ENCODE results near the gene PAIP2. TPM values are rescaled to one million over a fixed set of nuclear protein-coding genes. Genes with fewer than 3 reads are reported as not detected.
"Not testable (repeated sequence)": the region's sequence is repeated elsewhere in the genome, so short reads cannot be mapped to it uniquely, and the experiment has no call there.

Gene PAIP2
- total RNA-seq, 1 donor from 2014 or later, result 77.6 TPM

GRCh38 chr5:139406963-139407362 is 65.3 kb downstream of the PAIP2 start:
- no peak overlapping the region for H3K4me3 ChIP-seq (ENCODE audit: low read depth, low read length)
- no peak for DNase-seq (ENCODE audit: low read depth)
- TF ChIP-seq, protein P1, sequence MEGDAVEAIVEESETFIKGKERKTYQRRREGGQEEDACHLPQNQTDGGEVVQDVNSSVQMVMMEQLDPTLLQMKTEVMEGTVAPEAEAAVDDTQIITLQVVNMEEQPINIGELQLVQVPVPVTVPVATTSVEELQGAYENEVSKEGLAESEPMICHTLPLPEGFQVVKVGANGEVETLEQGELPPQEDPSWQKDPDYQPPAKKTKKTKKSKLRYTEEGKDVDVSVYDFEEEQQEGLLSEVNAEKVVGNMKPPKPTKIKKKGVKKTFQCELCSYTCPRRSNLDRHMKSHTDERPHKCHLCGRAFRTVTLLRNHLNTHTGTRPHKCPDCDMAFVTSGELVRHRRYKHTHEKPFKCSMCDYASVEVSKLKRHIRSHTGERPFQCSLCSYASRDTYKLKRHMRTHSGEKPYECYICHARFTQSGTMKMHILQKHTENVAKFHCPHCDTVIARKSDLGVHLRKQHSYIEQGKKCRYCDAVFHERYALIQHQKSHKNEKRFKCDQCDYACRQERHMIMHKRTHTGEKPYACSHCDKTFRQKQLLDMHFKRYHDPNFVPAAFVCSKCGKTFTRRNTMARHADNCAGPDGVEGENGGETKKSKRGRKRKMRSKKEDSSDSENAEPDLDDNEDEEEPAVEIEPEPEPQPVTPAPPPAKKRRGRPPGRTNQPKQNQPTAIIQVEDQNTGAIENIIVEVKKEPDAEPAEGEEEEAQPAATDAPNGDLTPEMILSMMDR (conservative IDR thresholded peaks at IDR 0.05; ENCODE audit: low read depth, low read length), result no peak

- no peak overlapping the region for H3K4me3 ChIP-seq (ENCODE audit: low read depth, low read length)
- TF ChIP-seq, protein P1 (conservative IDR thresholded peaks at IDR 0.05; ENCODE audit: low read depth, low read length), result no peak
These were observed 65.9 kb downstream of the PAIP2 start for GRCh38 chr5:139407517-139407916.

DNA sequence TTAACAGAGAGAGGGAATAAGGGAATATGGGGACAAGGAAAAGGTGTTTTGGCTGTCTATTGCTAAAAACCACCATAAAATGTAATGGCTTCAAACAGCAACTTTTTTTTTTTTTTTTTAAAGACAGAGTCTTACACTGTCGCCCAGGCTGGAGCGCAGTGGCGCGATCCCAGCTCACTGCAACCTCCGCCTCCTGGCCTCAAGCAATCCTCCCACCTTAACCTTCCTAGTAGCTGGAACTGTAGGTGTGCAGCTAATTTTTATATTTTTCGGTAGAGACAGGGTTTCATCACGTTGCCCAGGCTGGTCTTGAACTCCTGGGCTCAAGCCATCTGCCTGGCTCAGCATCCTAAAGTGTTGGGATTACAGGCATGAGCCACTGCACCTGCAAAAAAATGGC is 66.5 kb downstream of the PAIP2 start:
- DNase-seq (ENCODE audit: low read depth), result no peak
- H3K4me3 ChIP-seq (ENCODE audit: low read depth, low read length), result no peak overlapping the region
- TF ChIP-seq, protein P1 (conservative IDR thresholded peaks at IDR 0.05; ENCODE audit: low read depth, low read length), result no peak

More at GRCh38 chr5:139407517-139407916, 65.9 kb downstream of the PAIP2 start:
- DNase-seq (ENCODE audit: low read depth), result no peak

DNA sequence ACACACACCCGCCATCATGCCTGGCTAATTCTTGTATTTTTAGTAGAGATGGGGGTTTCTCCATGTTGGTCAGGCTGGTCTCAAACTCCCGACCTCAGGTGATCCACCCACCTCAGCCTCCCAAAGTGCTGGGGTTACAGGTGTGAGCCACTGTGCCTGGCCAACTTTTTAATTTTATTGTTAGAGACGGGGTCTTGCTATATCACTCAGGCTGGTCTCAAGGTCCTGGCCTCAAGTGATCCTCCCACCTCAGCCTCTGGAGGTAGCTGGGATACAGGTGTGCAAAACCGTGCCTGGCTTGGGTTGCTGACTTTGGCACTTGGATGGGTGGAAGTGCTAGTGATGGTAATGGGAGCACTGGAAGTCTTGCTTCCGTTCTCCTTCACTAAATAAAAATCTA is 67.5 kb downstream of the PAIP2 start:
- not testable (repeated sequence) for DNase-seq (ENCODE audit: low read depth)

GRCh38 chr5:139410121-139410992 is 68.7 kb downstream of the PAIP2 start:
- DNase-seq (ENCODE audit: low read depth), result no peak
- no peak overlapping the region for H3K4me3 ChIP-seq (ENCODE audit: low read depth, low read length)
- TF ChIP-seq, protein P1 (conservative IDR thresholded peaks at IDR 0.05; ENCODE audit: low read depth, low read length), result no peak

More for the DNA sequence above, 67.5 kb downstream of the PAIP2 start:
- H3K4me3 ChIP-seq (ENCODE audit: low read depth, low read length), result not testable (repeated sequence)

GRCh38 chr5:139410993-139411828 is 69.6 kb downstream of the PAIP2 start:
- TF ChIP-seq, protein P1 (conservative IDR thresholded peaks at IDR 0.05; ENCODE audit: low read depth, low read length), result no peak
- H3K4me3 ChIP-seq (ENCODE audit: low read depth, low read length), result no peak overlapping the region
- DNase-seq (ENCODE audit: low read depth), result no peak

DNA sequence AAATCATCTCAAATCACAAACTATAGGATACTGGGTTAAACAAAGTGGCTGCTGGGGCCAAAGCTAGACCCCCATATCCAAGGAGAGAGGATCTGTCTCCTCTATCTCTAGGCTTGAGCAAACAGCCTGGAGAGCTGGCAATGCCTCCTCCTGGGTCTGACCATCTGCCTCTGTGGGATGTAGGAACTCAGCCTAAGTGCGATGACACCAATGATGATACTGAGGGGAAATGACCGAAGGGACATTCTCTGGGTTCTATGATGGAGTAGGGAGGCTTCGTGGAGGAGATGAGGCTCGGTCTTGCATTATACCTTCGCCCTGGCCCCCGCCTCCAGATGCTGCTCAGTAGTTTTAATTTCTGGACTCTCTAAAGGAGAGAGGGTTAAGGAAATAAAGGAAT is 71.5 kb downstream of the PAIP2 start:
- DNase-seq (ENCODE audit: low read depth), result no peak
- TF ChIP-seq, protein P1 (conservative IDR thresholded peaks at IDR 0.05; ENCODE audit: low read depth, low read length), result no peak

More for the DNA sequence above, 71.5 kb downstream of the PAIP2 start:
- no peak overlapping the region for H3K4me3 ChIP-seq (ENCODE audit: low read depth, low read length)
